ENCODE results near the gene MYL7.

- TF ChIP-seq POLR2AphosphoS5 (IDR thresholded peaks at IDR 0.05) = no peak
- no peak for TF ChIP-seq CTCF (IDR thresholded peaks at IDR 0.05)
- TF ChIP-seq POLR2A (IDR thresholded peaks at IDR 0.05) = no peak
Observed at GRCh38 chr7:44148961-44149536, 7.9 kb upstream of the MYL7 start.
